Measurements from ENCODE around the gene PIP4K2A. TPM values are rescaled to one million over a fixed set of nuclear protein-coding genes. Genes with fewer than 3 reads are reported as not detected.

PIP4K2A gene
- total and polyA plus RNA-seq, 2 experiments from 2014 or later = 16.5 to 31.1 TPM

DNA sequence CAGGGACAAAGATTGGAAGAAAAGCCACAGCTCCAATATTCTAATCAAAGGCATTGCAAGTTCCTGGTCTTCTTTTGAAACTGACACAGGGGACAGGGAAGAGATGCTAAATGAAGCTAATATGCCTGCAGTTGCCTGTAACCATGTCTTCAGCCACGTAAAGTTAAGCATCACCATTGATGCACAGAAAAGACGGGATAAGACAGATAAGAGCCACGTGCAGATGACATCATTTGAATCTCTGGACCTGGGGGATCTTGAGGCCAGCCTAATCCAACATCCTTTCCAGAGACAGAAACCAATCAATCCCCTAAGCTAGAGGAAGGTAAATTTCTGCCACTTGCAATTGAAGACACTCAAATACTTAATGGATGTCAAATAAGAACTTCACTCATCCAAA is 93.4 kb downstream of the PIP4K2A start:
- Histone ChIP-seq H2AFZ (no peak overlapping the region), H3K27me3 (no peaks in the 10 kb centered on the region), H3K9me3 (ENCODE audit: low read depth) (no peaks in the 10 kb centered on the region), H3K4me2 (no peak overlapping the region), H3K79me2 (peaks cover 35% of the 10 kb centered on the region), H3K27ac (no peak overlapping the region), H3K9me2 (replicated peaks; ENCODE audit: insufficient read depth) (no peaks in the 10 kb centered on the region), H4K20me1 (ENCODE audit: insufficient read depth, poor library complexity, severe bottlenecking) (no peaks in the 10 kb centered on the region), H3K4me1 (ENCODE audit: insufficient read depth) (peaks cover 30% of the 10 kb centered on the region), H3K4me3 (no peak overlapping the region), H3K36me3 (replicated peaks; ENCODE audit: insufficient read depth, low read depth) (no peaks in the 10 kb centered on the region)
- DNase-seq (ENCODE audit: low spot score) = no peak
- no peak for TF ChIP-seq CTCF (IDR thresholded peaks at IDR 0.05; ENCODE audit: poor library complexity)
- TF ChIP-seq EZH2phosphoT487 (IDR thresholded peaks at IDR 0.05; ENCODE audit: low read depth, severe bottlenecking, unreplicated experiment) = no peak
- TF ChIP-seq EZH2 (IDR thresholded peaks at IDR 0.05; ENCODE audit: borderline replicate concordance) = no peak
- 64% methylated on average over 3 of the region's 3 CpGs for WGBS (ENCODE audit: low lambda C conversion rate, missing lambda C conversion rate)

DNA sequence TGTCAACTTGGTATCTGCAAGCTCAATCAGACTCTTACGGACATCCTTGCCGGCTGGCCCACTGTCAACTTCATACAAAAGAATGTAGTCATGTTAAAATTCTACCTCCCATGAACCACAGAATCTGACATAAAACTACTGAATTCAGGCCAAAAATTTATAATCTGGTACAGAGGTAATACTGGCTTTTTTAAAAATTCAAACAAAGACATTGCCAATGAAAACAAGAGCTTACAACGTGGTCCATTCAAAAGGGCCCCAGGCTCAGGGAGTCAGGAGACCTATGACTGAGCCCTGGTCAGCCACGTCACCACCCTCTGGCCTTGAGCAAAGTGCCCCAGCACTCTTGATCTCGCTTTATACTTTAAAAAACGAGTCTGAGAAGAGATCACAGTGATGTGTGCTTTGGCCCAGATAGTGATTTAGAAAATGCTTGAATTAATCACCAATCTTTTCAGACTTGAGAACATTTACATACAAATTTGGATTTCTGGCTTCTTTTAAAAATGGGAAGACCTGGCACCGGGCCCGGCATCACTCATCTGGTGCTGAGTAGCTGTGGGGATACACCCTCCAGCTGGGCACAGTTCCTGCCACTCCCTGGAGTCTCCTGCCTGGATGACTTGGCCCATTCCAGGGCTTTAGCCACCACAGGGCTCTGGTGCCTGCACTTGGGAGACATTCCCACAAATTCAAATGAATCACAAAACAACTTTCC is 94.1 kb downstream of the PIP4K2A start:
- Histone ChIP-seq H3K4me3 (no peak overlapping the region), H3K9me3 (ENCODE audit: low read depth) (no peaks in the 10 kb centered on the region), H3K4me2 (no peak overlapping the region), H3K36me3 (replicated peaks; ENCODE audit: insufficient read depth, low read depth) (no peaks in the 10 kb centered on the region), H3K9me2 (replicated peaks; ENCODE audit: insufficient read depth) (no peaks in the 10 kb centered on the region), H4K20me1 (ENCODE audit: insufficient read depth, poor library complexity, severe bottlenecking) (no peaks in the 10 kb centered on the region), H3K27me3 (no peaks in the 10 kb centered on the region), H2AFZ (no peak overlapping the region), H3K79me2 (peaks cover 34% of the 10 kb centered on the region), H3K27ac (peak overlapping the region; percentile 15), H3K4me1 (ENCODE audit: insufficient read depth) (peaks cover 27% of the 10 kb centered on the region)
- DNase-seq (ENCODE audit: low spot score) = no peak
- TF ChIP-seq EZH2 (IDR thresholded peaks at IDR 0.05; ENCODE audit: borderline replicate concordance) (no peak), CTCF (IDR thresholded peaks at IDR 0.05; ENCODE audit: poor library complexity) (no peak), EZH2phosphoT487 (IDR thresholded peaks at IDR 0.05; ENCODE audit: low read depth, severe bottlenecking, unreplicated experiment) (no peak)
- WGBS (ENCODE audit: low lambda C conversion rate, missing lambda C conversion rate) = 85% methylated on average over 8 of the region's 8 CpGs

GRCh38 chr10:22619101-22619500 is 95.3 kb downstream of the PIP4K2A start:
- WGBS (ENCODE audit: low lambda C conversion rate, missing lambda C conversion rate) = 61% methylated on average over 2 of the region's 2 CpGs
- Histone ChIP-seq H4K20me1 (ENCODE audit: insufficient read depth, poor library complexity, severe bottlenecking) (no peaks in the 10 kb centered on the region), H3K4me1 (ENCODE audit: insufficient read depth) (peaks cover 18% of the 10 kb centered on the region), H2AFZ (no peak overlapping the region), H3K4me2 (no peak overlapping the region), H3K79me2 (peaks cover 35% of the 10 kb centered on the region), H3K27ac (no peak overlapping the region), H3K36me3 (replicated peaks; ENCODE audit: insufficient read depth, low read depth) (no peaks in the 10 kb centered on the region), H3K9me3 (ENCODE audit: low read depth) (no peaks in the 10 kb centered on the region), H3K27me3 (no peaks in the 10 kb centered on the region), H3K9me2 (replicated peaks; ENCODE audit: insufficient read depth) (no peaks in the 10 kb centered on the region), H3K4me3 (no peak overlapping the region)
- DNase-seq (ENCODE audit: low spot score) = no peak
- TF ChIP-seq CTCF (IDR thresholded peaks at IDR 0.05; ENCODE audit: poor library complexity) (no peak), EZH2 (IDR thresholded peaks at IDR 0.05; ENCODE audit: borderline replicate concordance) (no peak), EZH2phosphoT487 (IDR thresholded peaks at IDR 0.05; ENCODE audit: low read depth, severe bottlenecking, unreplicated experiment) (no peak)
